HG03442 (cell line): ENCODE results near the gene RCN1.
"Not testable (repeated sequence)": the region's sequence is repeated elsewhere in the genome, so short reads cannot be mapped to it uniquely, and the experiment has no call there.

Experiments used
- ATAC-seq: cut with Tn5 transposase; IDR thresholded peaks from one replicate; pipeline ENCODE4 v1.9.1; 2021; ENCODE audit warnings: mild to moderate bottlenecking, moderate library complexity; ENCODE audit not compliant: unreplicated experiment

Gene RCN1

DNA sequence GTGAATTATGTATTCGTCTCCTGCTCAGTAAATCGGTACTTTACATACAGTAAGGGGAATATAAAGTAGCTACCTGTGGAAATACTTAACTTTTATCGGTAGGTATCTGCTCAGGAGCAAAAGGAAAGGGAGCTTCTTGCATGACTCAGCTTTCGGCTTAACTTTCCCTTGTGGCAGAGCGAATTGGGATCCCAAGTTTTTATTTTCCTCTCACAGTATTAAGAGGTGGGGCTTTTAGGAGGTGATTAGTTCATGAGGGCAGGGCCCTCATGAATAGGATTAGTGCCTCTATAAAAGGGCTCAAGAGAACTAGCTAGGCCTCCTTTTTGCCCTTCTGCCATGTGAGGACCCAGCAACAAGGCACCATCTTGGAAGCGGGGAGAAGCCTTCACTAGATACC lies 18.7 kb downstream of the RCN1 start:
- ATAC-seq, result no peak

DNA sequence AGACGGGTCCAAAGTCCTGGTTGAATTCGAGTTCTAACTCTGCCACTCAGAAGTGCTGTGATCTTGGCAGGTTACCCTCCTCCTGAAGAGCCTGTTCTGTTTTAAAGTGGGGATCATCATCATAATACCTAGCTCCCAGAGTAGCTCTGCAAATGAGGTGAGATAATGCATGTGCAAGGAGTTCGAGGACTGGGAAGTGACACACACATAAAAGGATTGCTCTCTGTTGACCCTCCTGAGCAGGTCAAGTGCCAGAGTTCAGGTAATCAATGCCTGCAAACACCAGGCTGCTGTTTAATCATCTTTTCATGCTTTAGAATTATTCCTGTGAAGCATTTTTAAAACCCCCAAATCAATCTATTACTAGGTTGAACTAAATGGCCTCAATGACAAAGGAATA lies 19.9 kb downstream of the RCN1 start:
- ATAC-seq, result no peak

DNA sequence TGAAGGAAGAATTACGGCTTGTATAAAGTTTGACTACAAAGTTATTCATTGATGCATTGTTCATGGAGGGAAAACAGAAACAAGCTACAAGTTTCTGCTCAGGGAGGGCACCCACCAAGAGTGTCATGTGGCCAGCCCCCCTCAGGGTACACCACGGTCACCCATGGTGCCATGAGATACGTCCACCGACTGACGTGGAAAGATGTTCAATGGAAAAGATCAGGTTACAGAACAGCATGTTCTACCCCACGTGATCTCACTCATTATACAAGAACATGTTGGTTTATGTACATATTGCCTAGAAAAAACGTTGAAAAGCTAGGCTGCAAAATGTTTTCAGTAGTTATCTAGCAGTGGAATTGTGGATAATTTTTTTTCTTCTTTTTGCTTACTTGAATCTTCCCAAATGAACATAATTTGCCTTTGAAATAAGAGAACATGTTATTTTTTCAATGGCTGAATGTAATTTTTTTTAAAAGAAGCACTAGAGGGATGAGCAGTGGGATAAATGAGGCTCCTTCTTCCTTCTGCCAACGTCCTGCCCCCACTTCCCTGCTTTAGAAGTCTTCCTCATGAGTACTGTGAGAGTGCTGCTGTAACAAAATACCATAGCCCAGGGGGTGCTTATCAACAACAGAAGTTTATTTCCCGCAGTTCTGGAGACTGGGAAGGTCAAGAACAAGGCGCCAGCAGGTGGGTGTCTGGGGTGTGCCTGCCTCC lies 22.5 kb downstream of the RCN1 start:
- no peak for ATAC-seq

DNA sequence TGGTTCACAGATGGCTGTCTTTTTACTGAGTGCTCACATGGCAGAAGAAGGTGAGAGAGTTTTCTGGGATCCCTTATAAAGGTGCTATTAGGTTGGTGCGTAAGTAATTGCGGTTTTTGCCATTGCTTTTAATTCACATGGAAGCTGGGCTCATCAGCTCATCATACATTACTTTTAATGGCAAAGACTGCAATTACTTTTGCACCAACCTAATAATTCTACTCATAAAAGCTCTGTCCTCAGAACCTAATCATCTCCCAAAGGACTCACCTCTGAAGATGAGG lies 23.0 kb downstream of the RCN1 start:
- ATAC-seq, result no peak

DNA sequence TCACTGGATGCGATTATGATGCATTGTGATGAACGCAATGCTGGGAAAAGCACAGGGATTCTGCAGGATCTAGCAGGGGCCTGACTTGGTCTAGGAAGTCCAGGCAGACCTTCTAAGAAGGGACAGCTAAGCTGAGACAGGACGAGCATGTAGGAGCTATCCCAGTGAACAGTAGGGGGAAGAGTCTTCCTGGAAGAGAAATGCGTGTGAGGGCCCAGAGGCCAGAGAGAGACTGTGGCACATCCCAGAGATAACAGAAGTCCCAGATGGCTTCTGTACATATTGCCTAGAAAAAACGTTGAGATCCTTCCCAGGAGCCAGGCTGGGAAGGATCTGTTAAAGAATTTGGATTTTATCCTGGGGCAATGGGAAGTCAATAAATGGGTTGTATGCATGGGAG lies 24.6 kb downstream of the RCN1 start:
- no peak for ATAC-seq

DNA sequence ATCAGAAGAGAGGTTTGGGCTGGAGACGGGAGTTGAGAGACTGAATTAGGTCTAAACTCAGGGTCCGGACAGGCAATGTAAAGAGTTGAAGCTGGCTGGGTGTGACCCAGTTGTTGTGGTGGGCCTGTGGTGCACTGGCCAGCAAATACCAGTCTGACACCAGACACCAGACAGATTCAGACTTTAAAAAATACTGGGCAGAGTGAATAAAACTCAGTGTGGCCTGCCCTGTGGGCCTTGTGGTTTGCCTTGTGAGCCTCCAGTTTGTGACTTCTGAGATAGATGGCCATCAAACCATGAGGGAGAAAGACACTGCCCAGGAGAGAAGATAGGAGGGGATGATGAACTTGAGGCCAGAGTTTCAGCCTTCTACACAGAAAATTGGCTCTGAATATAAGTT lies 25.8 kb downstream of the RCN1 start:
- no peak for ATAC-seq

DNA sequence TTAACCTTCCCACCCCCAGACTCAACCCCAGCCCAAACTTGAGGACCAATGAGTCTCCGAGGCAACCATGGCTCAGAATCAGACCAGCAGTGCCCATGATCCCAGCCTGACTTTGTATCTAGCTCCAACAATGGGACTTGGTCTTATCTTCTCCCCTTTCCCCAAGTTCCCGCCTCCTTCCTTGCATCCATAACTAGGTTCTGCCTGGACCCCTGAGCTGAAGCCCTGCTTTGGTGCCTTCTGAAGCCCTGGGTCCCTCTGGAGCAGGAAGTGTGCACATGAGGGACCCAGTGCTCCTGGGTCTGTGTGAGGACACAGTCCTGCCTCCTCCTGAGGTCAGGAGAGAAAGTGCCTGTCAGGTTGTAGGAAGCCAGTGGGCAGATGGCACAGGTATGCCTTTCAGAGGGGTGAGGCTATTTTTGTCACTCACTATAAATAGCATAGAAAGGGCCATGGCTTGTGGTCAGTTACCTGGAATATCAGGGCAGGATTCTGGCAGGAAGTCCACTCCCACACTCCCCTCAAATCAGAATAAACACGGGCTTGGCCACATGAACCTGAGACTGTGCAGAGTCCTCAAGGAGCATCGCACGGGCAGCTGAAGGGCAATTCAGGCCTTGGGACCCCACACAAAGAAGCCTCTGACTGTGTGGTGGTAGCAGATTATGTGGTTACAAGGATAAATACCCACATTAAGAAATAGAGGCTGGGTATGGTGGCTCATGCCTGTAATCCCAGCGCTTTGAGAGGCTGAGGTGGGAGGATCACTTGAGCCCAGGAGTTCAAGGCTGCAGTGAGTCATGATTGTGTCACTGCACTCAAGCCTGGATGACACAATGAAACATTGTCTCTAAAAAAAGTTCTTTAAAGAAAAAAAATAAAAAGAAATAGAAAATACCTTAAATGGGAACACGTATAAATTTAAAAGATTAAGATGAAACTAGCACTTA lies 27.4 kb downstream of the RCN1 start:
- no peak for ATAC-seq

DNA sequence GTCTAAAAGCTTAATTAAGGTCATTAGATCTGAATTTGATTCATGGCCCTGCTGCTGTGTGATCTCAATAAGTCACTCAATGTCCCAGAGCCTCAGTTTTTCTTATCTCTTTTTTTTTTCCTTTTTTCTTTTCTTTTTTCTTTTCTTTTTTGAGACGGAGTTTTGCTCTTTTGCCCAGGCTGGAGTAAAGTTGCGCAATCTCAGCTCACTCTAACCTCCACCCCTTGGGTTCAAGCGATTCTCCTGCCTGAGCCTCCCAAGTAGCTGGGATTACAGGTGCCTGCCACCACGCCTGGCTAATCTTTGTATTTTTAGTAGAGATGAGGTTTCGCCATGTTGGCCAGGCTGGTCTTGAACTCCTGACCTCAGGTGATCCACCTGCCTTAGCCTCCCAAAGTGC lies 28.3 kb downstream of the RCN1 start:
- ATAC-seq, result not testable (repeated sequence)

DNA sequence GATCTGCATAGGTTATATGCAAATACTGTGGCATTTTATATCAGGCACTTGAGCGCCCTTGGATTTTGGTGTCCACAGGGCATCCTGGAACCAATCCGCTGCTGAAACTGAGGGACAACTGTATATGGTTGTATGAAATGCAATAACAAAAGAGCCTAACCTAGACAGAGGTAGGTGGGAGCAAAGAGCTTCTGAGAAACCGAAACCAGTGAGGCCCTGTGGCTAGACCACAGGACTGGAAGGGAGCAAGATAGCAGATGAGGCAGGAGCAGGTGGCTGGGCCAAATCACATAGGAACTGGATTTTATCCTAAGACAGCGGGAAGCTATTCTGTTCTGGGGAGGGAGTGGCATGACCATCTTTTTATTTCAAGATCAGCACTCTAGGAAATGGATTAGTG lies 30.1 kb downstream of the RCN1 start:
- ATAC-seq, result no peak

DNA sequence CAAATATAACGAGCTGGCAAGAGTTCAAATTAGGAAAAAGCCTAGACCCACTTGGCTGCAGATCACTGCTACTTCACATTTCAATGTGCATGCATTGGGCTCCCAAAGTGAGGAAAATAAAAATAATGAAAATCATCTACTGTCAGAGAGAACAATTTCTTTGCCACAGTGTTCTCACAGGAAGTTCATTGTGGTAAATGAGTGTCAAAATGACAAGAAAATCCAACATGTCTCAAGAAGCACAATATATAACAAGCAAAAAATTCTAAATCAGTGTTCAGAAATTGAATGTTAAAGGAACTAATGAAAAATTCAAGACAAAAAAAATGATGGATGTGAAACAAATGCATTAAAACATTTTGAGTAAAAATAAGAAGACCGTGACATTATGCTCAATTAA lies 31.3 kb downstream of the RCN1 start:
- no peak for ATAC-seq

DNA sequence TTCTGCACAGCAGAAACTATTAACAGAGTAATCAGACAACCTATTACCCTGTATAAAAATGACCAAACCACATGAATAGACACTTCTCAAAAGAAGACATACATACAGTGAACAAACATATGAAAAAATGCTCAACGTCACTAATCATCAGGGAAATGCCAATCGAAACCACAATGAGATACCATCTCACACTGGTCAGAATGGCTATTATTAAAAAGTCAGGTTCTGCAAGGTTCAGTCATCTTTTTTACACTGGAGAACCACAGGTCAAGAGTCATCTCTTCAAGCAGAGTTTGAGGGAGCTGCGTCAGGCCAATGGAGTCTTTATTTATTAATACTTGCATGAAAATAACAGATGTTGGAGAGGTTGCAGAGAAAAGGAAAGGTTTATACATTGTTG lies 40.4 kb downstream of the RCN1 start:
- no peak for ATAC-seq

DNA sequence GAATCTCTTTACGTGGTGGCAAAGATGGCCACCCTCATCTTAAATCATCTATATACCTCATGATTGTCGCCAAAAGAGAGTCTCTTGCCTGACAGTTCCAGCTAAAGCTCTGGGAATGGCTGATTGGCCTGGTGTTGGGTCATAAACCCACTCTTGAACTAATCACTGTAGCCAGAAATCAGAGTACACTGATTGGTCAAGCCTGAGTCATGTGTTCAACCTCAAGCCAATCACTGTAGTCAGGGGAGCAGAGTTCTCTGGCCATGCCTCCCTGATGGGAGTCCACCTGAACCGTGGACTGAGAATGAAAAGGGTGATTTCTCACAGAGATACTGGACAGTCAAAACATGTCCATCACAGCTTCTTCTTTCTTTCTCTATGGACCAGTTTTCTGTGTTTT lies 45.8 kb downstream of the RCN1 start:
- no peak for ATAC-seq

DNA sequence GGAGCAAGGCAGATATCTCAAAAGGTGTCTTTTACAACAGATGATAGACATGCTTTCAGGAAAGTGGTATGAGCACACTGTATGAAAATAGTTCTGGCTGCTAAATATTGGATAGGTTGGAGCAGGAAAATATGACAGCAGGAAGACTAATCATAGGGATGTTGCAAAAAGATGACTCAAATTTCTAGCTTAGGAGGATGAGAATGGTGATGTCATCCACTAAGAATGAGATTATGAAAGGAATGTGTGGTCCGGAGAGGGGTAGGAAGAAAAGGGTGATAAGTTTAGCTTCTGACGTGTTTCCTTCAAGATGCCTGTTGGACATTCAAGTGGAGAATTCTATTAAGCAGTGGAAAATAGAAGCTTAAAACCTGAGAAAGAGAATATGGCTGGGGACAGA lies 46.4 kb downstream of the RCN1 start:
- no peak for ATAC-seq

DNA sequence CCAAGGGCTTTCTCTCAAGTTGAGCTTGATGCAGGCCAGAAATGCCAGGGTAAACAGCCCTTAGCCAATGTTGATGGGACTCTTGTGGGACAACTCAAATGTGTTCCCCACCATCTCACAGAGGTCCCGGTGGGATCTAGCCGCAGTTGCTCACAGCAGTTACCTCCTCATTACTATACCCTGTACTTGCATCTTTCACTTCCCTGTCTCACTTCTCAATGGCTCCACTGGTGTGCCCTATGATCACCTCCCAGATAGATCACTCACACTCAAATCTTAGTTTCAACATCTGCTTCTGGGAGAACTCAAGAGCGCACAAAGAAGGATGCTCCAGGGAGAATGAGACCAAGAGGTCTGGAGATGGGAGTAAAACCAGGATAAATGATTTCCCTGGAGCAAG lies 47.0 kb downstream of the RCN1 start:
- peak; percentile 57 for ATAC-seq

DNA sequence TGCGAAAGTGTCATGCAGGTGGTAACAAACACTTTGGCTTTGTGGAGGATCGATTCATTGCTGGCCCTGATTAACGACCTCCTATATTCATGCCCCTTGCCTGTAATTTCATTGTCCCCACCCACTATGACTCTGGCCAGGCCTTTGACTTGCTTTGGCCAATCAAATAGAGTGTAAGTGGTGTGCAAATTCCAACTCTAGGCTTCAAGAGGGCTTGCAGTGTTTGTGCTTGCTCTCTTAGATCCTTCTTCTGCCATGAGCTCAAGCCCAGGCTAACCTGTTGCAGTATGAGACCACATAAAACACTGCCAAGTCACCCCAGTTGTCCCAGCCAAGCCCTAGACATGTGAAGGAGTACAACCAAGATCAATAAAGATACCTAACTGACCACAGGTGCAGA lies 48.0 kb downstream of the RCN1 start:
- no peak for ATAC-seq

DNA sequence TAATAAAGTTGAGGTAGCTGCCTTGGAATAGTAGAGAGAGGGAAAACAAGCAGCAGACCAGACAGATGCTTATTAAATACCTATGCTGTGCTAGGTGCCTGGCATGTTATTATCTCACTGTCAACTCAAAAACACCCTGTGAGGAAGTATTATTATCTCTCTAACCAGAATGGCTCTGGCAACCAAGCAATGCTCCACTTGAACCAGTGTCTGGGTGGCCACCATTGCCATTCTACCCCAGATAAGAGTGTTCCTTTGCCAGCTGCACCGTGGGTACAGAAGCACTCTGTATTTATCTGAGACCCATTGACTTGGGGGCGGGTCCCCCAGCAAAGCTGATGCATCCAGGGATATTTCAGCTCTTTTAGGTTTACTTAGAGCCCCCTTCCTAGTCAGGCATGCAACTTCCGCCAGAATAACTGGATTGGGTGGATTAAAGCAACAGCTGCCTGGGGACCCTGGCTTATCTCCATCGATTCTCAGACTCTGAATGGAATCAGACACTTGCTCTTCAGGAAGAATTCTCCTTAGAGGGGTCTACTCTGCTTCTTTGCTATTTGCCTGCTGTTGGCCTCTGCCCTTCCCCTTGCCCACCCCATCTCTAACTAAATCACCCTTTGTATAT lies 49.1 kb downstream of the RCN1 start:
- ATAC-seq, result no peak

DNA sequence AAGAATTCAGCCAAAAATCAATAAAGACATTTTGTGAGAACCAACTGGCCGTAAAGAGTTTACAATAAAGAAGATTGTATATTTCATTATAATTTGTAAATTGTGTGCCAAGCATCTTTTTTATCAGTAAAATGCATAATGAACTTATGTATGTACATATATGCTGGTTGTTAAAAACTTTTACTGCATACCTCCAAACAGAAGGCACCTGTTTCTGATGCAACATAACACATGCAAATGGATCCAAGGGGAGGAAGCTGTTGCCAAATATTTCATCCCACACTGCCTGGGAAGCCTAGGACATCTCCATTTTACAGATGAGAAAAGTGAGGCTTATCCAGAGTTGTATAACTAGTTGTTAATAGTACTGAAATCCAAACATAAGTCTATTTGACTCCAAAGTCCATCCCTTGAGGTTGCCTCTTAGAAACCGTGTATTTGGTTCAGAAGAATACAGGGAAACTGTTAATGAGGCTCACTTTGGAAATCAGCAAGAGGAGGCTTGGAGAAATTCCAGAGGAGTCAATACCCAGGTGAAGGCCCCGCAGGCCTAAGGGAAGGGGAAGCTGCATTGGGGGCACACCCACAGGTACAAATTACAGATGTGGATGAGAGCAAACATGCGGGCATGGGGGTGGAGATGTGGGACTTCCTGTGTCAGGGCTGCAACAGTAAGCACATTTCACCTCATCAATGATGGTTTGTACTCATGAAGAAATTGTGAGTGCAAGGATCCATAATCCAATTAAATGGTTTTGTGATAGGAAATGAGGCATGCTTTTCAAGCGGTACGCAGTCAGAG lies 51.1 kb downstream of the RCN1 start:
- no peak for ATAC-seq

DNA sequence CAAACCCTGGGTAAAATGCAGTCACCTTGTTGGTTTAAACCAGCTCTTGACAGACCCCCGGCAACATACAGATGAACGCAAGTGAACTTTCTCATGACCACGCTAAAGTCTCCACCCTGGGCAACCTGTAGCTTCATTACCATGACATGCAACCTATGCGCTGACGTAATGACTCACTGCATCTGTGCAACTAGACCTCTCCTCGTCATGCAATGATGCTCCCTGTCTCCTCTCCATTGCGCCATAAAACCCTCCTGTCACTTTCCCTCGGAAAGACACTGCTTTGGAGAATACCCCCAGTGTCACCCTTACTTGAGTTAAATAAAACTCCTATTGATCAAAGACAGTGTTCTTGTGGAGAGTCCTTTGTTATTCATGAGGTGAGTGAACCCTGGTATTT lies 52.5 kb downstream of the RCN1 start:
- no peak for ATAC-seq

DNA sequence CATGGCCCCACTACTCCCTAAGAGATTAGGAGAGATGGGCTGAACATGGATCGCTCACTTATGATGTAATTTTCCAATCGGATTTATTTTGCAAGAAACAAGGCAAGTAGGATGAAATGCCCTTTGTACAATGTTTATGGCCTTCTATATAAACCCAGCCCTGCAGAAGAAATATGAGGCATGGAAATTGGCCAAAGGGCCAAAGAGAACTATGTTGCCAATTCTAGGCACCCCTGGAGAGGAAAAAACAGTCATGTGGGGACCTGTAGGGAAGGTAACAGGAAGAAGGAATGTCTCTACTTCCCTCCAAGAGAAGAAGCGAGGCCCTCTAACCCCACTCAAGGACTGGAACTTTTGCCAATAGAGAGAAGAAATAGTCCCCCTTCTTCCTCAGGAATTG lies 54.4 kb downstream of the RCN1 start:
- ATAC-seq, result no peak

DNA sequence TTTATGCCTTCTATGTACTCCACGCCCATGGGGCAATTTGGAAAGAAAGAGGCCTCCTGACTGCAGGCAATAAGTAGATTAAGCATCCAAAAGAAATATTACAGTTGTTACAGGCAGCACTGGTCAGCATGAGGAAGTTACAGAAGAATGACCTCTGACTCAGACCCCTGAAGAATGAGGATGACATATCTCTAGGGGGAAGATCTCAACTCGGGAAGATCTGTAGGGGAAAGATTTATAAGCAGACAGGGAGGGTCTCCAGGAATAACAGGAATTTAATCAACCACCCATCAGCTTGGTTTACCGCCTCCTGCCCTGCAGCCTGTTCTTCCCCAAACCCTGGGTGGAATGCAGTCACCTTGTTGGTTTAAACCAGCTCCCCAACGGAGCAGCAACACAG lies 58.0 kb downstream of the RCN1 start:
- no peak for ATAC-seq

DNA sequence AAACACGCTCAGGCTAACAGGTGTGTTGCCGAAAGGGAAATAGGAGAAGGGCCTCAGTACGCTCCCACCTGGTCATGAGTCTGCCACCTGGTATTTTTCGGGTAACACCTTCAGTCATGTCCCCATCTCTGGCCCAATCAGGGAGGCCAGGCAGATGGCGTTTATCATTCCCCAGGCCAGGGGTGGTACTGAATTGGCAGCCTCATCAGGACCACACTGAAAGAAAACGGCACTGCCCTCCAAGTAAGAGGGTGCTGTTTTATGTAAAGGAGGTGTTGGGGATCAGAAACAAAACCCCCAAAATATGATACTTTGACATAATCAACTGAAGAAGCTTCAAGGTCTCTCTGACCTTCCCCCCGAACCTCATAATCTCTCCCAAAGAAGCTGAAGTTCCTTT lies 58.9 kb downstream of the RCN1 start:
- ATAC-seq, result no peak
